Activated naive CD8-positive, alpha-beta T cell treated with anti-CD3 and anti-CD28 coated beads, Interleukin-2, amount 50 U/mL, for 24 hours (primary cell): Measurements from ENCODE around the gene EPN3.

Source experiments
- ATAC-seq: fragments of 150-1000 bp; cut with Tn5 transposase; one replicate; pipeline ENCODE4 v1.10.0; 2021
- DNase-seq: peaks from one replicate; pipeline ENCODE4 v3.0.0; 2021
- H3K27ac Mint-ChIP-seq: one replicate; pipeline ENCODE4 v1.8.0; 2021; ENCODE audit warnings: mild to moderate bottlenecking, mixed read lengths
- H3K27me3 Mint-ChIP-seq: one replicate; pipeline ENCODE4 v1.8.0; 2021; ENCODE audit warnings: mixed read lengths
- H3K36me3 Mint-ChIP-seq: one replicate; pipeline ENCODE4 v1.8.0; 2021; ENCODE audit warnings: low read depth, mixed read lengths
- H3K4me1 Mint-ChIP-seq: one replicate; pipeline ENCODE4 v1.8.0; 2021; ENCODE audit warnings: mixed read lengths
- H3K4me3 Mint-ChIP-seq: one replicate; pipeline ENCODE4 v1.8.0; 2021; ENCODE audit warnings: mild to moderate bottlenecking, moderate library complexity, mixed read lengths
- H3K9me3 Mint-ChIP-seq: one replicate; pipeline ENCODE4 v1.8.0; 2021; ENCODE audit warnings: mixed read lengths

Gene EPN3

DNA sequence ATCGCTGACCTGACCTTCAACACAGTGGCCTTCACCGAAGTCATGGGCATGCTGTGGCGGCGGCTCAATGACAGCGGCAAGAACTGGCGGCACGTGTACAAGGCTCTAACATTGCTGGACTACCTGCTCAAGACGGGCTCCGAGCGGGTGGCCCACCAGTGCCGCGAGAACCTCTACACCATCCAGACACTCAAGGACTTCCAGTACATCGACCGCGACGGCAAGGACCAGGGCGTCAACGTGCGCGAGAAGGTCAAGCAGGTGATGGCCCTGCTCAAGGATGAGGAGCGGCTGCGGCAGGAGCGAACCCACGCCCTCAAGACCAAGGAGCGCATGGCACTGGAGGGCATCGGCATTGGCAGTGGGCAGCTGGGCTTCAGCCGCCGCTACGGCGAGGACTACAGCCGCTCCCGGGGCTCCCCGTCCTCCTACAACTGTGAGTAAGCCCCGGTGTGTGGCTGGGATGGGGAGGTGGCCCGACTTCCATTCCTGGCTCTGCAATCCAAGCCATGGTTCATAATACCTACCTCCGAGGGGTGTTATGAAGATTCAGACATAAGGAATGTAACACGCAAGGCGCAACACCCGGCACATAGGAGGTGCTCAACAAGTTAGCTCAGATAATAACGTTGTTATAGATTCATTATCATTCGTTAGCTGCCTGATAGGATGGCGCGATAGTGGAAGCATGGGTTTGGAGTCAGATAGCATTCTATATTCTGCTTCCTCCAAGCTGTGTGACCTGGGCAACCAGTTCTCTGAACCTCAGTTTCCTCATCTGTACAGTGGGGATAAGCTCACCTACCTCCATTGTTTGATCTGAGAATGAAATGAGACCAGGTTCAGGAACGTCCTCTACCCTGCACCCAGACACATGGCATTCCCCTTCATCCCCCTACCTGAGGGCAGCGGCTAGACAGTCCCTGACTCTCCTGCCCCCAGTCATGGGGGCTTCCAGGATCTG lies 4.4 kb downstream of the EPN3 start:
- ATAC-seq: no peak
- no peak for DNase-seq
- Mint-ChIP-seq H3K27me3 (peaks cover 30% of the 10 kb centered on the region), H3K4me3 (no peak overlapping the region), H3K9me3 (no peaks in the 10 kb centered on the region), H3K36me3 (no peaks in the 10 kb centered on the region), H3K4me1 (peaks cover 17% of the 10 kb centered on the region), H3K27ac (no peak overlapping the region)

DNA sequence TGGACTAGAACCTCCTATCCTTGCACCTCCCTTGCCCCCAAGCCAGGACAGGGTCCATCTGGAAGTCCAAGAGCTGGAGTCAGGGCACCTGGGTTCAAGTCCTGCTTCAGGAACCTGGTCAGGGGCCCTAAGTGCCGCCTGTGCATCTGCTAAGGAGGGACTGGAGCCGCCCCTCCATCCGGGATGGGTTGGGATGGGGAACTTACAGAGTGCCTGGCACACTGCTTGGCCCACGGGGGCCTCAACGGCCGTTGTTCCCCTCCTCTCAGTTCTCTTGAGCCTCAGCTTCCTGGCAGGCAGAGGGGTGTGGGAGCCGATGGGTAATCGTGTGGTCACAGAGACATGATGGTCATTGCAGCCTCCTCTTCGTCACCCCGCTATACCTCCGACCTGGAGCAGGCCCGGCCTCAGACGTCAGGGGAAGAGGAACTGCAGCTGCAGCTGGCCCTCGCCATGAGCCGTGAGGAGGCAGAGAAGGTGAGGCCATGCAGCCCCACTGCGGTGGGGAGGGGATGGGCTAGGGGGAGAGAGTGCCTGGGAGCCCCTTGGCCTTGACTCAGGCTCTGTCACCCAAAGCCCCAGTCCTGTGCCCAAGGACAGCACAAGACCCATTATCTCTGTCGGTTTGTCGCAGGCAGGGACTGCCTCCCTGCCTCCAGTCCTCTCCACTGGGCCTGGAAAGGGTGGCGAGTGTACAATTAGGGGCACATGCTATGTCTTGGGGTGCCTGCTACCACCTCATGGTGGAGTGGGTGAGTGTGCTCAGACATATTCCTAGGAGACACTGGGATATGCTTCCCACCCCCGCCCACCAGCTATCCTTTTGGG lies 5.4 kb downstream of the EPN3 start:
- no peaks in the 10 kb centered on the region for H3K36me3 Mint-ChIP-seq
- ATAC-seq: no peak
- H3K4me3 Mint-ChIP-seq: no peak overlapping the region
- H3K27ac Mint-ChIP-seq: no peak overlapping the region
- H3K27me3 Mint-ChIP-seq: peaks cover 22% of the 10 kb centered on the region
- H3K9me3 Mint-ChIP-seq: no peaks in the 10 kb centered on the region
- H3K4me1 Mint-ChIP-seq: peaks cover 23% of the 10 kb centered on the region
- DNase-seq: no peak

DNA sequence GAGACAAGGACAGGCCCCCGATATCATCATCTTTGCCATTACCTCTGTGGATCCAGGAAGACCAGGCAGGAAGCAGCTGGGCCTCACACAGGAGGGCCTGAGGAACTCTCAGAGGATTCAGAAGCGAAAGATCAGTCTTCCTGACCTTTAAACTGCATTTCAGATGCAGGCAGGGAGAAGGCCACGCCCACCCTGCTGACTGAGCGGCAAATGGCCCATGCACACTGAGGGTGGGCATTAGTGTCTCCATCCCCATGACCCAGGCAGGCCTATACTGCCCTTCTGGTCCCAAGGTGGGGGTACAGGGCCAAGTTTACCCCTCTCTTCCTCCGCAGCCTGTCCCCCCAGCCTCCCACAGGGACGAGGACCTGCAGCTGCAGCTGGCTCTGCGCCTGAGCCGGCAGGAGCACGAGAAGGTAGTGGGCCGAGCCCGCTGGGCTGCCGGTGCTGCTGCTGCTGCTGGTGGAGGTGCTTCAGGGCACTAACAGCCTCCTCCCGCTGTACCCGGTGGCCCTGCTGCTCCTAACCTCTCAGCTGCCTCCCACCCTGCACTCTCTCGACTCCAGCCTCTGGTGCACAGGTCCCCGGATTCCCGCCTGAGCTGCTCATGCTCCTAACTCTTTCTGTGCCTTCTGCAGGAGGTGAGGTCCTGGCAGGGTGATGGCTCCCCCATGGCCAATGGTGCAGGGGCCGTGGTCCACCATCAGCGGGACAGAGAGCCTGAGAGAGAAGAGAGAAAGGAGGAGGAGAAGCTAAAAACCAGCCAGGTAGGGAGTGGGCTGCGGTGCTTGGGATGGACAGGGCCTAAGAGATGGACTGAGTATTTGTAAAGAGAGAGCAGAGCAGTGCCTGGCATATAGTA lies 6.2 kb downstream of the EPN3 start:
- peaks cover 15% of the 10 kb centered on the region for H3K4me1 Mint-ChIP-seq
- H3K9me3 Mint-ChIP-seq: no peaks in the 10 kb centered on the region
- no peak for DNase-seq
- H3K36me3 Mint-ChIP-seq: no peaks in the 10 kb centered on the region
- no peak overlapping the region for H3K27ac Mint-ChIP-seq
- H3K4me3 Mint-ChIP-seq: no peak overlapping the region
- H3K27me3 Mint-ChIP-seq: peaks cover 14% of the 10 kb centered on the region
- no peak for ATAC-seq

DNA sequence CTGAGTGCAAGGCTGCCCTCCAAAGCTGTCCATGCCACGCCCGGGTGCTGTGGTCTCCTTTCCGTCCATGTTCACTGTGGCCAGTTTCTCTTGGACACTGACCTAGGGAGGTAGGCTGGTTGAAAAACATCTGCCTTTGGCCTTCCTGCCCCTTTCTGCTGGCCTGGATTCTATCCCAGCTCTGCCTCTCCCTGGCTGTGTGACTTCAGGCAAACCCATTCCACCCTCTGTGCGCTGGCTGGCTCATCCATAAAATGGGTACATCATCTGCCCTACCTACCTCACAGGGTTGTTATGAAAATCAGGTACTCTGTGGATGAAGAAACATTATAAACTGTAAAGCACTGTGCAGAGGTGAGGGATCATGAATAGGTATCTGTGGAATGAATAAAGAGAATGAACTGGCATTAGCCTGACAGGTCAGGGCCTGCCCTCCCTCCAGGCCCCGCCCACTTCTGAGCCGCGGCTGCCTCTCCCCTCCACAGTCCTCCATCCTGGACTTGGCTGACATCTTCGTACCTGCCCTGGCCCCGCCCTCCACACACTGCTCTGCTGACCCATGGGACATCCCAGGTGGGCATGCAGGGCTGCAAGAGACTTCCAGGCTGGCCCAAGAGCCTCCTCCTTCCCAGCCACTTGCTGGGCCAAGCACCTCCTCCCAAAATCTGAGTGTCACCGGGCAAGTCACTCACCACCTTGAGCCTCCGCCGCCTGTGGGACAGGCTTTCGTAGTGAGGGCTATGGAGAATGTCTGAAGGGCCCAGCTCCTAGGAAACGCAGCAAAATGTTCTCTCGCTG lies 7.4 kb downstream of the EPN3 start:
- H3K9me3 Mint-ChIP-seq: no peaks in the 10 kb centered on the region
- H3K27me3 Mint-ChIP-seq: peaks cover 12% of the 10 kb centered on the region
- DNase-seq (no peak), ATAC-seq (no peak)
- H3K4me1 Mint-ChIP-seq: peaks cover 11% of the 10 kb centered on the region
- H3K27ac Mint-ChIP-seq: no peak overlapping the region
- no peaks in the 10 kb centered on the region for H3K36me3 Mint-ChIP-seq
- H3K4me3 Mint-ChIP-seq: no peak overlapping the region

DNA sequence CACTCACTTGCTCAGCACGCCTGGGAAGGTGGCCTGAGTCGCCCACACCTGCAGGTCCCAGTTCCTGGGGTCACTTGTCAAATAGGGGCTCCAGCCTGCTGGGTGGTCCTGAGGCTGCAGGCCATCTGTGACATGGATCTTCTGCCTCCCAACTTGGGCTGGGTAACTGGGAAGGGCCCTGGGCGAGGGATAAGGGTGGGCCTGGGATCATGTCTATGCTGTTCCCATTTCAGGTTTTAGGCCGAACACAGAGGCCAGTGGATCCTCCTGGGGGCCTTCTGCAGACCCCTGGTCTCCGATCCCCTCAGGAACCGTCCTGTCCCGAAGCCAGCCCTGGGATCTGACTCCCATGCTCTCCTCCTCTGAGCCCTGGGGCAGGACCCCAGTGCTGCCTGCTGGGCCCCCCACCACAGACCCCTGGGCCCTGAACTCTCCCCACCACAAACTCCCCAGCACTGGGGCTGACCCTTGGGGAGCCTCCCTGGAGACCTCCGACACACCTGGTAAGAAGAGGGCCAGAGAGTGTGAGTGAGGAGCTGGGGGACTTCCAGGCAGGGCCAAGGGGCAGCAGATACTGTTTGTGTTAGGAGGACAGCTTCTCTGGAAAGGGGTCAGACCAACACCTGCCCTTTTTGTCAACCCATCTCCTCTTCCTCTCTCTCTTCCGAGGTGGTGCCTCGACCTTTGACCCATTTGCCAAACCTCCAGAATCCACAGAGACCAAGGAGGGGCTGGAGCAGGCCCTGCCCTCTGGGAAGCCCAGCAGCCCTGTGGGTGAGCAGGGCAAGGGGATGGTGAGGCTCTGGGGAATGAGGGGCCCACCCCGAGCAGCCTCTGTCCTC lies 8.2 kb downstream of the EPN3 start:
- Mint-ChIP-seq H3K4me1 (peaks cover 11% of the 10 kb centered on the region), H3K4me3 (peak overlapping the region; percentile 74), H3K9me3 (no peaks in the 10 kb centered on the region), H3K27ac (no peak overlapping the region), H3K36me3 (no peaks in the 10 kb centered on the region), H3K27me3 (peaks cover 10% of the 10 kb centered on the region)
- ATAC-seq: no peak
- no peak for DNase-seq

DNA sequence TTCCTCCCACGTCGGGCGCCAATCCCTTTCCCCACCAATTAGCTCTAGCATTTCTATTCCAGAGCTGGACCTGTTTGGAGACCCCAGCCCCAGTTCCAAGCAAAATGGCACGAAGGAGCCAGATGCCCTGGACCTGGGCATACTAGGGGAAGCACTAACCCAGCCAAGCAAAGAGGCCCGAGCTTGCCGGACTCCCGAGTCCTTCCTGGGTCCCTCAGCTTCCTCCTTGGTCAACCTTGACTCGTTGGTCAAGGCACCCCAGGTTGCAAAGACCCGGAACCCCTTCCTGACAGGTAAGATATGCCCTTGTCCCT lies 8.8 kb downstream of the EPN3 start:
- no peaks in the 10 kb centered on the region for H3K9me3 Mint-ChIP-seq
- DNase-seq (no peak), ATAC-seq (no peak)
- peaks cover 12% of the 10 kb centered on the region for H3K27me3 Mint-ChIP-seq
- peak overlapping the region; percentile 74 for H3K4me3 Mint-ChIP-seq
- peaks cover 11% of the 10 kb centered on the region for H3K4me1 Mint-ChIP-seq
- H3K36me3 Mint-ChIP-seq: no peaks in the 10 kb centered on the region
- H3K27ac Mint-ChIP-seq: no peak overlapping the region

DNA sequence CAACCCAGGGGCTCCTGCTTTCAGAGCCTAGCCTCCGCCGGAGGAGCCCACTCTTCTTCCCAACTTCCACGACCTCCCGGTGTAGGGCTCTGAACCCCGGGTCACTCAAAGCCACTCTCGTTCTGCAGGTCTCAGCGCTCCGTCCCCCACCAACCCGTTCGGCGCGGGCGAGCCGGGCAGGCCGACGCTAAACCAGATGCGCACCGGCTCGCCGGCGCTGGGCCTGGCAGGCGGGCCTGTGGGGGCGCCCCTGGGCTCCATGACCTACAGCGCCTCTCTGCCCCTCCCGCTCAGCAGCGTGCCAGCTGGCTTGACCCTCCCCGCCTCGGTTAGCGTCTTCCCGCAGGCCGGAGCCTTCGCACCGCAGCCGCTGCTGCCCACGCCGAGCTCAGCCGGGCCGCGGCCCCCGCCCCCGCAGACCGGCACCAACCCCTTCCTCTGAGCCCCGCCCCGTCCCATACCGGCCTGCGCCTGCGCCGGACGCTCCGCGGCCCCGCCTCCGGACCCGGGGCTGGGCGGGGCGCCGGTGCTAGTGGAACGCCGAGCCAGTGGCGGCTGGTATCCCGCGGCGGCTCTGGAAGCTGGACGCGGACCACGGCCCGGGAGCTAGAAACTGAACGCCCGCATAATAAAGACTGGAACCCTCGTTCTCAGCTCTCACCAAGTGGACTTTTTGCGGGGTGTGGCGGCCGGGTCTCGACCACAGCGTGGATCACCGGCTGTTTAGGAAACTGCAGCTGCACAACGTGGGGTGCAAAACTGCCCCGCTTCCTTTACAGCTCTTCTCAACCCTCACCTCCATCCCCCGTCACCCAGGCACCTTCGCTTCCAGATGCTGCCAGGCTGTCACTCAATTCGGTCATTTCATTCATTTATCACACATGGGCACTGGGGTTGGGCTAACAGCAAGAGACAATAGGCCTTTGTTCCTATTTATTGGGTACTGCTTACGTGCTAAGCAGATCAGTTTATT lies 9.5 kb downstream of the EPN3 start:
- Mint-ChIP-seq H3K4me1 (peaks cover 14% of the 10 kb centered on the region), H3K27ac (no peak overlapping the region), H3K9me3 (no peaks in the 10 kb centered on the region), H3K27me3 (peaks cover 12% of the 10 kb centered on the region), H3K36me3 (no peaks in the 10 kb centered on the region), H3K4me3 (peak overlapping the region; percentile 74)
- DNase-seq: peak; percentile 88
- peak; percentile 75 for ATAC-seq

DNA sequence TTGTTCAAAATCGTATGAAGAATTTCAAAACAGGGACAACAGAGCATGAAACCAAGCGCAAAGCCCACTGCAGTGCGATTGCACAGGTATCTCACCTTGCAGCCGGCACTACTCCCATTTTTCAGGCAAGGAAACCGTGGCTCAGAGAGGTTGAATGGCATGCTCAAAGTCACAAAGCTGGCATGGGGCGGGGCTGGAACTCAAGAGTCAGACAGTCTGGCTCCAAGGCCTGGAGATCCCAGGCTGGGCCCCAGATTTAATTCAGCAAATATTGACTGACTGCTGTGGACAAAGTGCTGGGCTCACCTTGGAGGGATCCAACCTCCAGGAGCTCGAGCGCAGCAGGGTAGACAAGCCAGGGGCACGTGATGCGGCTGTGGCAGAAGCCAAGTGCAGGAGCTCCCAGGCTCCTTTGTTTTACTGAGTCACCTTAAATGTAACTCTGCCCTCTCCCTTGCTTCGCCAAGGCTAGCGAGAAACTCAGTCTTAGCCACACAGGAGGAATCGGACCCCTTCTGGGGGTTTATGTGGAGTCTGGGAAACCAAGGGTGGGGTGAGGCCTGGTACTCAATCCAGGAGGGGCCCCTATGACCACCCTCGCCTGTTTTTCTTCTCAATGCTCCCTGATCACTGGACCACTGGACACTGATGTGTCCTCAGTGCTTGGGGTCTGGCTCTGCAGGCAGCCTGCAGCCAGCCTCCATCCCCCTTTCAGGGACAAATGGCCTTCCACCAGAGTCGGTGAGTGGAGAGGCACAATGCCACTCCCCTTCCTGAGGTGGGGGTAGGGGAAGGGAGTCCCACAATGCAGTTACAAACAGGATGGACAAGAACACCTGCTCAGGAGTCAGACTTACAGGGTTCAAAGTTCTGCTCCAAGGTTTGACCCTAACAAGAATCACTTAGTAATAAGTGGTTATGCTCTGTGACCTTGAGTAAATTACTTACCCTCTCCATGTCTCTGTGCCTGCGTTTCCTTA lies 10.6 kb downstream of the EPN3 start:
- ATAC-seq: no peak
- H3K4me1 Mint-ChIP-seq: peaks cover 14% of the 10 kb centered on the region
- H3K27ac Mint-ChIP-seq: no peak overlapping the region
- no peak for DNase-seq
- H3K4me3 Mint-ChIP-seq: peak overlapping the region; percentile 74
- no peaks in the 10 kb centered on the region for H3K36me3 Mint-ChIP-seq
- no peaks in the 10 kb centered on the region for H3K9me3 Mint-ChIP-seq
- peaks cover 12% of the 10 kb centered on the region for H3K27me3 Mint-ChIP-seq

DNA sequence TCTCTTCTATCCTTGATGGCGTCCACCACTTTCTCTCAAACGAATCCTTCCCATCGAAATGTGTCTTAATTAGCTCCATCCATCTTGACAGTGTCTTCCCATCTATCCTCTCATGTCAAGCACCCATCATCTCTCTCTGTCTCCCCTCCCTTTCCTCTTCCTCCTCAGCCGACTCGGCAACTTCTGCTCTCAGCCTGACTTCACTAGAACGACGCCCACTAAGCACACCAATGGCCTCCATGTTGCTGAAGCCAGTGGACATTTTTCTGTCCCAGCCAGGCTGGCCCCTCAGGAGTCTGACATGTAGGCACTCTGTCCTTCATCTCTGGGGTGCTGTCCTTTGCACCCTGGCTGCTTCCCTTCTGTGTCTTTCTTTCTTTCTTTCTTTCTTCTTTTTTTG lies 12.0 kb downstream of the EPN3 start:
- no peaks in the 10 kb centered on the region for H3K9me3 Mint-ChIP-seq
- no peak overlapping the region for H3K4me3 Mint-ChIP-seq
- peaks cover 12% of the 10 kb centered on the region for H3K27me3 Mint-ChIP-seq
- no peaks in the 10 kb centered on the region for H3K36me3 Mint-ChIP-seq
- H3K4me1 Mint-ChIP-seq: peaks cover 13% of the 10 kb centered on the region
- no peak for ATAC-seq
- no peak for DNase-seq
- no peak overlapping the region for H3K27ac Mint-ChIP-seq

DNA sequence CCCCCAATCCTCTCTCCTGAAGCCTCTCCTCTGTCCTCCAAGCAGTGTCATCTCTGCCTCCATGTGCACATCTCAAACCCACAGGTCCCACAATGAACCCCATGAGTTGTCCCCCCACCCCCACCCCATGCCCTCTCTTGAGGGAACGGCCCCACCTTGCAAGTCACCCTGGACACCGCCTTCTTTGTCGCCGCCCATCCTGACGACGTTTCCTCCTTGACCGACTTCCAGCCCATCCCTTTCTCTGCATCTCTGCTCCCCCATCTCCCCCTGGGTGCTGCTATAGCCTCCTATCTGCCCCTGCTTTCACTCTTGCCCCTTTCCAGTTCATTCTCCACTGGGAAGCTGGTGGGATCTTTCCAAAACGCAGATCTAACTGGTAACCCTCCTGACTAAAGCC lies 12.8 kb downstream of the EPN3 start:
- H3K27ac Mint-ChIP-seq: no peak overlapping the region
- no peaks in the 10 kb centered on the region for H3K9me3 Mint-ChIP-seq
- no peak for ATAC-seq
- H3K4me3 Mint-ChIP-seq: no peak overlapping the region
- no peaks in the 10 kb centered on the region for H3K36me3 Mint-ChIP-seq
- peaks cover 12% of the 10 kb centered on the region for H3K27me3 Mint-ChIP-seq
- no peak for DNase-seq
- H3K4me1 Mint-ChIP-seq: peaks cover 13% of the 10 kb centered on the region

DNA sequence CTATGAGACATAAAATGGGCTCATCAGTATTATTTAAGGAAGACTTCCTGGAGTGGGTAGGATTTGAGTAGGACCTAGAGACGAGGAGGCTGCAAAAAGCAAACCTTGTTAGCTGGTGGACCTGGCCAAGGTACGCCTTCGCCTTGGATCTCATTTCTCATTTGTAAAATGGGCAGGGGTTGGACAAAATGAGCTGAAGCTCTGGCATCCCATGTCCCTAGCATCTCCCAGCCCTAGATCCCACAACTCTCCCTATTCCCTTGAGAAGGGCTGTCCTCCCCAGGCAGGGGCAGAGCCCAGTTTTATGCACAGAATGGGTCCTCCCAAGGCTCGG lies 14.1 kb downstream of the EPN3 start:
- peaks cover 10% of the 10 kb centered on the region for H3K4me1 Mint-ChIP-seq
- no peaks in the 10 kb centered on the region for H3K36me3 Mint-ChIP-seq
- peaks cover 12% of the 10 kb centered on the region for H3K27me3 Mint-ChIP-seq
- H3K27ac Mint-ChIP-seq: no peak overlapping the region
- H3K4me3 Mint-ChIP-seq: peak overlapping the region; percentile 29
- ATAC-seq: no peak
- H3K9me3 Mint-ChIP-seq: no peaks in the 10 kb centered on the region
- DNase-seq: no peak
